ENCODE data around the gene PURB. TPM values are rescaled to one million over a fixed set of nuclear protein-coding genes. Genes with fewer than 3 reads are reported as not detected.

PURB gene
- total RNA-seq, 1 experiment from 2014 or later = 21.3 TPM

- H3K27ac Mint-ChIP-seq = no peak overlapping the region
Observed at GRCh38 chr7:44899443-44899842, 14.1 kb upstream of the PURB start.

More at GRCh38 chr7:44899443-44899842, 14.1 kb upstream of the PURB start:
- H2AFZ ChIP-seq (ENCODE audit: low read length) = no peak overlapping the region
- no peaks in the 10 kb centered on the region for H3K79me2 ChIP-seq (ENCODE audit: insufficient read depth, low read length)
- no peak overlapping the region for H3K27ac ChIP-seq (ENCODE audit: insufficient read length, low read depth, low read length)
- WGBS (ENCODE audit: extremely low coverage, insufficient read length, low lambda C conversion rate) = no CpG with 5 or more reads among the region's 9 CpGs
- no peaks in the 10 kb centered on the region for H3K79me1 ChIP-seq (ENCODE audit: insufficient read depth, low read depth, low read length, poor library complexity, severe bottlenecking)
- no peaks in the 10 kb centered on the region for H3K36me3 Mint-ChIP-seq (ENCODE audit: insufficient read depth in 1 of 3, low read depth in 3 of 3)
- H3K9ac ChIP-seq (ENCODE audit: extremely low read depth, insufficient read length, low read length) = no peak overlapping the region
- no peak overlapping the region for H2BK15ac ChIP-seq (ENCODE audit: low read depth, low read length)
- H2BK5ac ChIP-seq (ENCODE audit: insufficient read length, low read length) = no peak overlapping the region
- no peak overlapping the region for H3T11ph ChIP-seq (ENCODE audit: low read length)
- no peak overlapping the region for H3K4me3 Mint-ChIP-seq
- H2BK12ac ChIP-seq (ENCODE audit: insufficient read length, low read depth, low read length) = no peak overlapping the region
- no peak overlapping the region for H2BK120ac ChIP-seq (ENCODE audit: low read depth, low read length, poor library complexity, severe bottlenecking)
- H3K27me3 ChIP-seq (ENCODE audit: insufficient read depth, low read length) = no peaks in the 10 kb centered on the region
- H2BK20ac ChIP-seq (ENCODE audit: low read depth, low read length, poor library complexity, severe bottlenecking) = no peak overlapping the region
- no peaks in the 10 kb centered on the region for H3K23me2 ChIP-seq (ENCODE audit: insufficient read length, low read depth, low read length, poor library complexity, severe bottlenecking)
- no peak overlapping the region for H3K4me2 ChIP-seq (ENCODE audit: insufficient read depth, insufficient read length, low read length)
- H4K5ac ChIP-seq (ENCODE audit: insufficient read length, low read depth, low read length) = no peak overlapping the region
- no peak for DNase-seq
- no peaks in the 10 kb centered on the region for H3K4me1 ChIP-seq (ENCODE audit: insufficient read depth, low read length)
- no peak overlapping the region for H3K56ac ChIP-seq (ENCODE audit: insufficient read length, low read depth, low read length)
- H3K18ac ChIP-seq (ENCODE audit: insufficient read length, low read depth, low read length) = no peak overlapping the region
- no peak overlapping the region for H2AK5ac ChIP-seq (ENCODE audit: insufficient read length, low read length)
- no peak overlapping the region for H3K23ac ChIP-seq (ENCODE audit: insufficient read length, low read depth, low read length)
- H3K9me3 Mint-ChIP-seq = no peaks in the 10 kb centered on the region; a peak in 1 of 5 replicates
- no peak overlapping the region for H4K8ac ChIP-seq (replicated peaks; ENCODE audit: insufficient read length, low read depth, low read length)
- H3K4me1 Mint-ChIP-seq = no peaks in the 10 kb centered on the region
- H3K9me3 ChIP-seq (ENCODE audit: control insufficient read depth, low read depth, low read length) = no peaks in the 10 kb centered on the region
- no peaks in the 10 kb centered on the region for H4K20me1 ChIP-seq (ENCODE audit: control insufficient read depth, insufficient read depth, insufficient read length)
- no peak overlapping the region for H3K4ac ChIP-seq (ENCODE audit: low read depth, low read length)
- TF ChIP-seq, protein P1, sequence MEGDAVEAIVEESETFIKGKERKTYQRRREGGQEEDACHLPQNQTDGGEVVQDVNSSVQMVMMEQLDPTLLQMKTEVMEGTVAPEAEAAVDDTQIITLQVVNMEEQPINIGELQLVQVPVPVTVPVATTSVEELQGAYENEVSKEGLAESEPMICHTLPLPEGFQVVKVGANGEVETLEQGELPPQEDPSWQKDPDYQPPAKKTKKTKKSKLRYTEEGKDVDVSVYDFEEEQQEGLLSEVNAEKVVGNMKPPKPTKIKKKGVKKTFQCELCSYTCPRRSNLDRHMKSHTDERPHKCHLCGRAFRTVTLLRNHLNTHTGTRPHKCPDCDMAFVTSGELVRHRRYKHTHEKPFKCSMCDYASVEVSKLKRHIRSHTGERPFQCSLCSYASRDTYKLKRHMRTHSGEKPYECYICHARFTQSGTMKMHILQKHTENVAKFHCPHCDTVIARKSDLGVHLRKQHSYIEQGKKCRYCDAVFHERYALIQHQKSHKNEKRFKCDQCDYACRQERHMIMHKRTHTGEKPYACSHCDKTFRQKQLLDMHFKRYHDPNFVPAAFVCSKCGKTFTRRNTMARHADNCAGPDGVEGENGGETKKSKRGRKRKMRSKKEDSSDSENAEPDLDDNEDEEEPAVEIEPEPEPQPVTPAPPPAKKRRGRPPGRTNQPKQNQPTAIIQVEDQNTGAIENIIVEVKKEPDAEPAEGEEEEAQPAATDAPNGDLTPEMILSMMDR (conservative IDR thresholded peaks at IDR 0.05) = no peak
- H3K27me3 Mint-ChIP-seq (ENCODE audit: low read depth) = peaks cover 2% of the 10 kb centered on the region; the same call in 1 of the 2 replicates
- H3K14ac ChIP-seq (ENCODE audit: insufficient read depth, low read length) = no peak overlapping the region
- no peak overlapping the region for H4K91ac ChIP-seq (ENCODE audit: insufficient read length, low read depth, low read length)

All from H9 (cell line).